ENCODE data around the gene PLXNB1.

- TF ChIP-seq CTCF (IDR thresholded peaks at IDR 0.05; ENCODE audit: borderline replicate concordance, extremely low read depth, low read length, poor library complexity, severe bottlenecking): no peak
- no peak for TF ChIP-seq EZH2 (IDR thresholded peaks at IDR 0.05; ENCODE audit: borderline replicate concordance, low read depth, low read length, severe bottlenecking)
Observed at GRCh38 chr3:48418651-48419050, 11.2 kb downstream of the PLXNB1 start.
